ENCODE data around the gene ZNF385B. TPM values are rescaled to one million over a fixed set of nuclear protein-coding genes. Genes with fewer than 3 reads are reported as not detected.

ZNF385B gene
- total RNA-seq, 4 donors from 2014 or later: 9.7 to 24.9 (median 11.4) TPM

DNA sequence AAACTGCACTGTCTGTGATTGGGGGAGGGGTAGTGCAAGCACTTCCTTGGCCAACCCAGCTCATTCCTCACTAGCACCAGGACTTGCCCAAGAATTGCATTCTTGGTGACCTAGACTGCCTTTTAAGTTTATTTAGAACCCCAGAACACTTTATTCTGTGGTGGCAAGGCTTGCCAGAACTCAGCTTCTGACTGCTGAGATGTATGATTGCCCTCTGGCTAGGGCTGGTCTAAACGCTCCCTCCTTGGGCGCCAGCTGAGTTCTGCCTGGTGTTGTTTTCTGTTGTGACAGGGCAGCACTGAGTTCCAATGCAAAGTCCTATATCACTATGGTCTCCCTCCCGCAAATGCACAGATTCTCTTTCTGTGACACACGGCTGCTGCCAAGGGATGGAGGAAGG lies 247.7 kb downstream of the ZNF385B start:
- intact Hi-C loops (cut with DNase I; ENCODE audit: low total_unique reads) (no loop called here), in situ Hi-C loops (cut with MboI; ENCODE audit: low sequenced_read_pairs in 4 of 4) (no loop called here)
- Histone ChIP-seq H3K27ac (no peak overlapping the region), H3K4me3 (no peak overlapping the region), H3K9me3 (no peaks in the 10 kb centered on the region), H3K27me3 (no peaks in the 10 kb centered on the region), H3K36me3 (no peaks in the 10 kb centered on the region), H3K4me1 (peaks cover 4 to 5% of the 10 kb centered on the region in 2 donors)
- no peak for DNase-seq
- TF ChIP-seq, protein P1, sequence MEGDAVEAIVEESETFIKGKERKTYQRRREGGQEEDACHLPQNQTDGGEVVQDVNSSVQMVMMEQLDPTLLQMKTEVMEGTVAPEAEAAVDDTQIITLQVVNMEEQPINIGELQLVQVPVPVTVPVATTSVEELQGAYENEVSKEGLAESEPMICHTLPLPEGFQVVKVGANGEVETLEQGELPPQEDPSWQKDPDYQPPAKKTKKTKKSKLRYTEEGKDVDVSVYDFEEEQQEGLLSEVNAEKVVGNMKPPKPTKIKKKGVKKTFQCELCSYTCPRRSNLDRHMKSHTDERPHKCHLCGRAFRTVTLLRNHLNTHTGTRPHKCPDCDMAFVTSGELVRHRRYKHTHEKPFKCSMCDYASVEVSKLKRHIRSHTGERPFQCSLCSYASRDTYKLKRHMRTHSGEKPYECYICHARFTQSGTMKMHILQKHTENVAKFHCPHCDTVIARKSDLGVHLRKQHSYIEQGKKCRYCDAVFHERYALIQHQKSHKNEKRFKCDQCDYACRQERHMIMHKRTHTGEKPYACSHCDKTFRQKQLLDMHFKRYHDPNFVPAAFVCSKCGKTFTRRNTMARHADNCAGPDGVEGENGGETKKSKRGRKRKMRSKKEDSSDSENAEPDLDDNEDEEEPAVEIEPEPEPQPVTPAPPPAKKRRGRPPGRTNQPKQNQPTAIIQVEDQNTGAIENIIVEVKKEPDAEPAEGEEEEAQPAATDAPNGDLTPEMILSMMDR (IDR thresholded peaks at IDR 0.05 in 4 of 5, conservative IDR thresholded peaks at IDR 0.05 in 1 of 5): no peak
- TF ChIP-seq POLR2A (IDR thresholded peaks at IDR 0.05): no peak
- ATAC-seq: no peak

DNA sequence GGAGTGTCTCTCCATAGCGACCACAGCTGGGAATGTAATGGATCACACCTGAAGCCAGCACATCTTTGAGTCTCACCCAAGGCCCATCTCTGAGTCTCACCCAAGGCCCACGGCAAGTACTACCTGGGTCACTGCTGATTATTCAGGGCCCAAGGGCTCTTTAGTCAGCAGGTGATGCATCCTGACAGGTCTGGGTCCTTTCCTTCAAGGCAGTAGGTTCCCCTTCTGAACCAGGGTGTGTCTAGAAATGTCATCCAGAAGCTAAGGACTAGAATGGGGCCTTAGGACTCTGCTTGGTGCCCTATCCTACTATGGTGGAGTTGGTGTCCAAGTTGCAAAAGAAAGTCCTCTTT lies 248.1 kb downstream of the ZNF385B start:
- in situ Hi-C loops (cut with MboI; ENCODE audit: low sequenced_read_pairs in 4 of 4): no loop called here
- intact Hi-C loops (cut with DNase I; ENCODE audit: low total_unique reads): no loop called here
- no peak overlapping the region for H3K4me3 ChIP-seq
- DNase-seq (no peak), ATAC-seq (no peak)
- no peaks in the 10 kb centered on the region for H3K27me3 ChIP-seq
- no peaks in the 10 kb centered on the region for H3K9me3 ChIP-seq
- TF ChIP-seq POLR2A (IDR thresholded peaks at IDR 0.05): no peak
- TF ChIP-seq, protein P1 (IDR thresholded peaks at IDR 0.05 in 4 of 5, conservative IDR thresholded peaks at IDR 0.05 in 1 of 5): no peak
- no peaks in the 10 kb centered on the region for H3K36me3 ChIP-seq
- H3K4me1 ChIP-seq: peaks cover 1 to 4% of the 10 kb centered on the region in 2 donors
- H3K27ac ChIP-seq: no peak overlapping the region

DNA sequence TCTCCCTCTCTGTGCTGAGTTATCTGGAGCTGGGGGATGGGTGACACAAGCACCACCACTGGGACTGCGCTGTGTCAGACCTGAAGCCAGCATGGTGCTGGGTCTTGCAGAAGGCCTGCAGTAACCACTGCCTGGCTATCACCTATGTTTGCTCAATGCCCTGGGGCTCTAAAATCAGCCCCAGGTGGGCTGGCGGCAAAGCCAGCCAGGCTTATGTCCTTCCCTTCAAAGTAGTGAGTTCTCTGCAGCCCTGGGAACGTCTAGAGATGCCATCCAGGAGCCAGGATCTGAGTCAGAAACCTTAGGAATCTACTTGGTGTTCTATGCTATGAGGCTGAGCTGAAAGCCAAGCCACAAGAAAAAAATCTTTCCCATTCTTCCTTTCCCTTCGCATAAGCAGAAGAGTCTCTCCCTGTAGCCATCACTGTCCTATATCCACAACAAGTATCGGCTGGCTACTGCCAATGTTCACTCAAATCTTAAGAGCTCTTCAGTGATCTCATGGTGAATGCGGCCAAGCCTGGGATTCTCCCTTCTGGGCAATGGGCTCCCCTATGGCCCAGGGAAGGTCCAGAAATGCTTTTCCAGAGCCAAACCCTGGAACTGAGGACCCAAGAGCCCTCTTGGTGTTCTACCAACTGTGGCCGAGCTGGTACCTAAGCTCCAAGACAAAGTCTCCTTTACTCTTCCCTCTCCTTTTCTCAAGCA lies 248.7 kb downstream of the ZNF385B start:
- H3K4me1 ChIP-seq: peaks cover 0 to 4% of the 10 kb centered on the region in 2 donors
- intact Hi-C loops (cut with DNase I; ENCODE audit: low total_unique reads): no loop called here
- H3K27me3 ChIP-seq: no peaks in the 10 kb centered on the region
- DNase-seq (no peak), ATAC-seq (no peak)
- TF ChIP-seq POLR2A (IDR thresholded peaks at IDR 0.05): no peak
- TF ChIP-seq, protein P1 (IDR thresholded peaks at IDR 0.05 in 4 of 5, conservative IDR thresholded peaks at IDR 0.05 in 1 of 5): no peak
- H3K9me3 ChIP-seq: no peaks in the 10 kb centered on the region
- in situ Hi-C loops (cut with MboI; ENCODE audit: low sequenced_read_pairs in 4 of 4): no loop called here
- no peak overlapping the region for H3K4me3 ChIP-seq
- H3K27ac ChIP-seq: no peak overlapping the region
- no peaks in the 10 kb centered on the region for H3K36me3 ChIP-seq

DNA sequence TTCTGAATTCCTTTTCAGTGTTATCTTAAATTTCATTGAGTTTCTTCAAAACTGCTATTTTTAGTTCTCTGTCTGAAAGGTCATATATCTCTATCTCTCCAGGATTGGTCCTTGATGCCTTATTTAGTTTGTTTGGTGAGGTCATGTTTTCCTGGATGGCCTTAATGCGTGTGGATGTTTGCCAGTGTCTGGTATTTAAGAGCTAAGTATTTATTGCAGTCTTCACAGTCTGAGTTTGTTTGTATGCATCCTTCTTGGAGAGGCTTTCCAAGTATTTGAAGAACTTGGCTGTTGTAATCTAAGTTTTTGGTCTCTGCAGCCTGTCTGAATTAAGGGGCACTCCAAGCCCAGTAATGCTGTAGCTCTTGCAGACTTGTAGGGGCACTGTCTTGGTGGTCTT lies 249.3 kb downstream of the ZNF385B start:
- intact Hi-C loops (cut with DNase I; ENCODE audit: low total_unique reads): no loop called here
- no peak for TF ChIP-seq POLR2A (IDR thresholded peaks at IDR 0.05)
- TF ChIP-seq, protein P1 (IDR thresholded peaks at IDR 0.05 in 4 of 5, conservative IDR thresholded peaks at IDR 0.05 in 1 of 5): no peak
- in situ Hi-C loops (cut with MboI; ENCODE audit: low sequenced_read_pairs in 4 of 4): no loop called here

DNA sequence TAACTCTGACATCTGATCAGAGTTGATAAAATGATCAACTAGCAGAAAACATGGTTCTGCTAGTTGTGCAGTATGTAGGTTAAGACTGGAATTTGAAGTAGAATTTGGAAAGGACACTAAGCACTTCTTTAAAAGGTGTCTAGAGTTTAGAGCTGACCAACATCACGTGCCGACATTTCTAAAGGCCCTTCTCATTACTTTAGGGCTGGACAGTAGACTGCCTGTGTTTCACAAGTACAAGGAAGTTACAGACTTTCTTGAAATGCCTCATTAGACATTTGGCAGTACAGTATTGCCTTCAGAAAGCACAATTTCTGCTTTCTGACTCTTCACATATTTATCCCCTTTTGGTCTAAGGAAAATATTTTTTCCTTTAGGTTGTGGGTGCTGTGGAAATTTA lies 255.3 kb downstream of the ZNF385B start:
- in situ Hi-C loops (cut with MboI; ENCODE audit: low sequenced_read_pairs in 4 of 4): no loop called here
- ATAC-seq: peak; percentile 35 to 58
- Histone ChIP-seq H3K9me3 (no peaks in the 10 kb centered on the region), H3K27ac (no peak overlapping the region), H3K4me1 (peaks cover 10 to 11% of the 10 kb centered on the region in 2 donors), H3K36me3 (no peaks in the 10 kb centered on the region), H3K4me3 (no peak overlapping the region), H3K27me3 (no peaks in the 10 kb centered on the region)
- intact Hi-C loops (cut with DNase I; ENCODE audit: low total_unique reads): no loop called here
- DNase-seq: no peak
- TF ChIP-seq, protein P1 (IDR thresholded peaks at IDR 0.05 in 4 of 5, conservative IDR thresholded peaks at IDR 0.05 in 1 of 5): no peak
- no peak for TF ChIP-seq POLR2A (IDR thresholded peaks at IDR 0.05)

More for the DNA sequence above, 249.3 kb downstream of the ZNF385B start:
- Histone ChIP-seq H3K36me3 (no peaks in the 10 kb centered on the region), H3K4me3 (no peak overlapping the region), H3K27ac (no peak overlapping the region), H3K4me1 (peaks cover 0 to 4% of the 10 kb centered on the region in 2 donors), H3K9me3 (no peaks in the 10 kb centered on the region), H3K27me3 (no peaks in the 10 kb centered on the region)
- DNase-seq: no peak
- no peak for ATAC-seq
